CD4-positive, alpha-beta T cell treated with Interleukin-21 for 1 hour (primary cell): ENCODE measurements around the gene CBLC.

Experiments used
- DNase-seq: peaks from one replicate; pipeline ENCODE4 v3.0.0-alpha.2; 2020

CBLC gene

DNA sequence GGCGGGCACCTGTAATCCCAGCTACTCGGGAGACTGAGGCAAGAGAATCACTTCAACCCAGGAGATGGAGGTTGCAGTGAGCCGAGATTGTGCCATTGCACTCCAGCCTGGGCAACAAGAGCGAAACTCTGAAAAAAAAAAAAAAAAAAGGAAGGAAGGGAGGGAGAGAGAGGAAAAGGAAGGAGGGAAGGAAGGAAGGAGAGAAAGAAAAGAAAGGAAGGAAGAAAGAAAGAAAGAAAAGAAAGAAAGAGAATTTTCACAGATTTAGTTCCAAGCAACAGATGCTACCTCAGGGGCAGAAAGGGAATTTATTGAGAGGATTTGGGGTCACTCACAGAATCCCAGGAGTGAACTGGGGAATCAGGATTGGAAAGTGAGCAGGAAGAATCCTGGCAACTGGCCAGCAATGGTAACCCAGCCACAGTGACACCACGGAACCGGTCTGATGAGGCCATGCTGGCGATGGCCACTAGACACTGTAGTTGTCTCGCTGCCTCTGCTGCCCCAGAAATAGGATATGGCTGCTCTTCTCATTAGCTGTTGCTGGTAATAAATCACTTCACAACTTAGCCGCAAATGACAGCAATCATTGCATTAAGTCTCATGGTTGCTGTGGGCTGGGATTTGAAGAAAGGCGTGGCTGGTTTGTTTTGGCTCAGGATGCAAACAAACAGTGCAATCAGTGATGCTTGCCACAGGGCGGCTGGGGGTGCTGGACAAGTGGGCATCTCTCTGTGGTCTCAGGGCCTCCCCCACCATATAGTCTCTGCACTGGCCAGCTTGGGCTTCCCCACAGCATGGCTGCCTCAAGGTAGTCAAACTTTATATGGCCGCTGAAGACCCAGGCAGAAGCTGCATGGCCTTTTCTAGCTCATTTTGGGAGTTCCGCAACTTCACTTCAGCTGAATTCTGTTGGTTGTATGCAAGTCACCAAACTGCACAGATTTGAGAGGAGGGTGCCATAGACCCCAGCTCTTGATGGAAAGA is 26.0 kb downstream of the CBLC start:
- no peak for DNase-seq

DNA sequence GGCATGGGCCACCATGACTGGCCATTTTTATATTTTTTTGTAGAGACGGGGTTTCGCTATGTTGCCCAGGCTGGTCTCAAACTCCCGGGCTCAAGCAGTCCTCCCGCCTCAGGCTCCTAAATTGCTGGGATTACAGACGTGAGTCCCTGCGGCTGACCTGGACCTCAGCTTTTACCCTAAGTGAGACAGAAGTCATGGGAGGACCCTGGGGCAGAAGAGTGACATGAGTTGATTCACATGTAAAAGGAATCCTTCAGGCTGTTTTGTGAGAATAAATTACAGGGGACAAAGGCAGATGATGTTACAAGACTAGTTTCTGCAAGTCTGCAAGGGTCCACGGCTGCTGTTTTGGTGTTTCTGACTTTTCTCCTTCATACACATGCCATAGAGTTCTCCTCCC is 28.6 kb downstream of the CBLC start:
- DNase-seq = no peak

DNA sequence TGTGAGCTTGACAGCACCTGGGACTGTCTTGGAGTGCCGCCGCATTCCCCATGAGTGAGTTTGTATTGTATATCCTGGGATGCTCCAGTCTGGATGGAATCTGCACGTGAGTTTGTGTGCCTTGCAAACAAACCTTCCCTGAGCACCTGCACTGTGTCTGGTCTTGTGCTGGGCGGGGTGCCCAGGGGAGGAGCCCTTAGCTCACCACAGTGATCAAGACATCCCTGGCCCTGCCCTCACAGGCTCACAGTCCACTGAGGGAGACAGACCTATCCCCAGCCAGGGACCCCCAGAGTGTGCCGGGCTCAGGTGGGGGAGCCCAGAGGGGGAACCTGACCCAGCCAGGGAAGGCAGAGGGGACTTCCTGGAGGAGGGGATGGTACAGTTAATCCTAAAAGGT is 29.5 kb downstream of the CBLC start:
- no peak for DNase-seq

DNA sequence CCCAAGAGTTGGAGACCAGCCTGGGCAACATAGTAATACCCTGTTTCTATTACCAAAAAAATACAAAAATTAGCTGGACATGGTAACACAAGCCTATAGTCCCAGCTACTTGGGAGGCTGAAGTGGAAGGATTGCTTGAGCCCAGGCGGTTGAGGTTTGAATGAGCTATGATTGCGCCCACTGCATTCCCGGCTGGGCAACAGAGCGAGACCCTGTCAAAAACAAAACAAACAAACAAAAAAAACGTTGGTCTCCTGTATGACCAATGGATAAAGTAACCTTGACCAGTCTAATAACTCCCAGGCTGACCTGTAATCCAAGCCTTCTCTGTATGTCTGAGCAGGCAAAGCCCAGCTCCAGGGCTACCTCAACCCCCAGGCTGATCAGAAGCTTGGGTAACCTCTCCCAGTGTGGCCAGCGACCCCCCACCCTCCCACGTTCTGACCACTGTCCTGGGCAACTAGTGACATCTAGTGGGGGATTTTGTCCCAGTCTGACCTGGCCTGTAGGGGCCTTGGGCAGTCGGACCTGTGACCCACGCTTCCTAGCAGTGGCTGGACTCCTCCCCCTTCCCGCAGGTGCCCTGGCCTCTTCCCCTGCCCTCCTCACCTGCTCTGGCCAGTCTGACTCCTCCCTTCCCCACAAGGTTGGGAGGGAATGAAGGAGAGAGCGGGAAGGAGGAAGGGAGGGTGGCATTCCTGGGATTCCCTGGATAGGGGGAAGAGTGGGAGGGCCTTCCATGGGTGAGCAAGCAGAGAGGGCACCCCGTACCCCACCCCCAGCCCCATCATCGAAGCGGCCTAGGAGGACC is 30.2 kb downstream of the CBLC start:
- no peak for DNase-seq

DNA sequence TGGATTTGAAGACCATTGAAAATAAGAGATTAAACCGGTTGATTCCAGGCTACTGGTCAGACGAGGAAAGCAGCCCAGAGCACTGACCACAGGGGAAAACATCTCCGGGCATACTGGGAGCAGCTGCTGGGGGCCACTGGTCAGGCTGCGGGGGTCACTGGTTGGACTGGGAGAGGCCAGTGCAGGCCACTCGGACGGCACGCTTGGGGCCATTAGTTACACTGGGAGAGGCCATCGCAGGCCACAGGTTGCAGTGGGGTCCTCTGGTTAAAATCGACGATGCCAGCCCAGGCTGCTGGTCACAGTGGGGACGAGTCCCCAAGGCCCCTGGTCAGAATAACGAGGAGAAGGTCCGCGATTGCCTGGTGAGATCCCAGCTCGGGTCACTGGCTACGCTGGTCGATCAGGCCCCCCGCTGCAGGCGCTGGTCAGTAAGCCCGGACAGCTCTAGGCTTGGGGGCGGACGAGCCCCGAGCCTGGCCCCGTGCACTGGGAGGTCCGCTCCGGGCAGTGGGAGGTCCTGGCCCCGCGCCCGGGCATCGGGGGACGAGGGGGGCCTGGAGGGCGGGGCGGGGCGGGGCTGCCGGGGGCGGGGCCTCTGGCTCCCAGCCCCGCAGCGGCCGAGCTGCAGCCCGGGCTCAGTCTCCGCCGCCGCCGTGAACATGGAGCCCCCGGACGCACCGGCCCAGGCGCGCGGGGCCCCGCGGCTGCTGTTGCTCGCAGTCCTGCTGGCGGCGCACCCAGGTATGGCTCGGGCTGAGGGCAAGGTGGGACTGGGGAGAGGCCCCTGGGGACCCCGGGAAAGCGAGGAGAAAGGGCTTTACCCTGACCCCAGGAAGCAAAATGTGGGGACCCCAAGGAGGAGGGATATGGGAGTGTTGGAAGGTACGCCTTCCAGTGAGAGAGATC is 31.0 kb downstream of the CBLC start, which contains the start of gene BCAM:
Gene BCAM (plus strand): TSS at position 641 of the 909 bp plus-strand sequence. CDS start 22 bp downstream, at position 663.
- DNase-seq = no peak

DNA sequence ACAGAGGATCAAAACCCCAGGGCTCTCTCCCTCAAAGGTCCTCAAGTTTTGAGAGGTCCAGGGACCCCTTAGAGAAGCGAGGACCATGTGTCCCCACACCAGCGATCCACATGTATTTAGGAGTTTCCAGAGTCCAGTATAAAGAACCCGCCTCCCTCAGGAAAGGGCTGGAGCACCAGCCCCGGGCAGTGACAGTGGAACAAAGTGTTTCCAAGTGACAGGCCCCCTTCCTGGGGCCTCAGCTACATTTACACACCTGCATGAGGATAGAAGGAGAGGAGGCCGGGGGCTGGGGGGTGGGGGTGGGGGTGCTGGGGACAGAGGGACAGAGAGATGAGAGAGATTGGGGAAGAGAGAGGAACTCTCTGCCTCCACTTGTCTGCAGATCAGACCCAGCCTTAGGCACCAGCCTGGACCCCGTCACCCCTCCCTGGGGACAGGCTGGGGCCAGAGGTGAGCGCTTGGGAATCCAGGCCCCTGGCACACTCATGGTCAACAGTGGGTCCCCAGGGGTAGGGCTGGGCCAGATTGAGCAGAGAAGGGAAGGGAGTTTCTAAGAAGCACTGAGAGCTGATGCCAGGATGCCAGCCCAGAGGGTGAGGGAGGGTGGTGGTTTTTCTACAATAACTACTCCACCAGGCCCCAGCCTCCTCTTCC is 32.0 kb downstream of the CBLC start:
- no peak for DNase-seq

DNA sequence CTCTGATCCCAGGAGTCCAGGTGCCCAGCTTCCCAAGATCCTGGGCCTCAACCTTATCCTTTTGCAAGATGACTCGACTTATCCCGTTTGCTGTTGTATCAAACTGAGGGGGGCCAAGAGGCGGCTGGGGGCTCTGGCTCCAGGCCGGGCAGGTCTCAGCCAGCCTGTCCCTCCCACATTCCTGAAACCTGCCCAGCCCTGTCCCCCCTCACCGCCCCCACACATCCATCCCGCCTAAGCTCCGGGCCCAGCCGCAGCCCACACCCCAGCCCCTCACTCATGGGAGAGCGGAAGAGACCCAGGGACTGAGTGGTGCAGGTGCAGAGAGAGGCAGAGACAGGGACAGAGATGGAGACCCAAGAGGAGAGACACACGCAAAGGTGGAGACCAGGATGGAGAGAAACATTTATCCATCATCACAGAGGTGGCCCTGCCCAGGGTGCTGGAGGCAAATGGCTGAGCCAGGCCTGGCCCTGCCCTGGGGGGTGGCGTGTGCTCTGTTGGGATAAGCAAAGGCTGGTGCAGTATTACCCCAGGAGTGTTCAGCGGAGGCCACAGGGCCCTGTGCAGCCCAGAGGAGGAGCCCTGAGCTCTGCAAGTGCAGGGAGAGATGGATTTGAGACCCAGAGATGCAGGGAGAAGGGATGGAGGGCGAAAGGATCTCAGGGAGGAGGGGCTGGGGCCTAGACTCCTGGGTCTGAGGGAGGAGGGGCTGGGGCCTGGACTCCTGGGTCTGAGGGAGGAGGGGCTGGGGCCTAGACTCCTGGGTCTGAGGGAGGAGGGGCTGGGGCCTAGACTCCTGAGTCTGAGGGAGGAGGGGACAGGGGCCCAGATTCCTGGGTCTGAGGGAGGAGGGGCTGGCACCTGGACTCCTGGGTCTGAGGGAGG is 32.8 kb downstream of the CBLC start:
- no peak for DNase-seq

DNA sequence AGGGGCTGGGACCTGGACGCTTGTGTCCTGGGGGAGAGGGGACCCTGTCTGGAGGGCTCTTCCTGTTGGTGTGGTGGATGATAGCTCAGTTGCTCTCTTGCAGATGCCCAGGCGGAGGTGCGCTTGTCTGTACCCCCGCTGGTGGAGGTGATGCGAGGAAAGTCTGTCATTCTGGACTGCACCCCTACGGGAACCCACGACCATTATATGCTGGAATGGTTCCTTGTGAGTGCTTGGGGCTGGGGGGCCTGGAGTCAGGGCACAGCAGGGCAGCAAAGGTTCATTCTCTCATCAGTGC is 33.4 kb downstream of the CBLC start:
- no peak for DNase-seq

DNA sequence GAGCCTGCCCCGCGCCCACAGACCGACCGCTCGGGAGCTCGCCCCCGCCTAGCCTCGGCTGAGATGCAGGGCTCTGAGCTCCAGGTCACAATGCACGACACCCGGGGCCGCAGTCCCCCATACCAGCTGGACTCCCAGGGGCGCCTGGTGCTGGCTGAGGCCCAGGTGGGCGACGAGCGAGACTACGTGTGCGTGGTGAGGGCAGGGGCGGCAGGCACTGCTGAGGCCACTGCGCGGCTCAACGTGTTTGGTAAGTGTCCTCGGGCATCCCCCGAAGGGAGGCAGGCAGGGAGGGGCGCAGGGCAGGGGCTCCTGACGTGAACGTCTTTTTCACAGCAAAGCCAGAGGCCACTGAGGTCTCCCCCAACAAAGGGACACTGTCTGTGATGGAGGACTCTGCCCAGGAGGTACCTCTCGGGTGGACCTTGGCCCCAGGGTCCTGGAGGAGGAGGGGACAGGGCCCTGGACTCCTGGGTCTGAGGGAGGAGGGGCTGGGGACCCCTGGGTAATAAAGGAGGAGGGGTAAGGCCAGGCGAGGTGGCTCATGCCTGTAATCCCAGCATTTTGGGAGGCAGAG is 34.5 kb downstream of the CBLC start:
- DNase-seq = no peak

DNA sequence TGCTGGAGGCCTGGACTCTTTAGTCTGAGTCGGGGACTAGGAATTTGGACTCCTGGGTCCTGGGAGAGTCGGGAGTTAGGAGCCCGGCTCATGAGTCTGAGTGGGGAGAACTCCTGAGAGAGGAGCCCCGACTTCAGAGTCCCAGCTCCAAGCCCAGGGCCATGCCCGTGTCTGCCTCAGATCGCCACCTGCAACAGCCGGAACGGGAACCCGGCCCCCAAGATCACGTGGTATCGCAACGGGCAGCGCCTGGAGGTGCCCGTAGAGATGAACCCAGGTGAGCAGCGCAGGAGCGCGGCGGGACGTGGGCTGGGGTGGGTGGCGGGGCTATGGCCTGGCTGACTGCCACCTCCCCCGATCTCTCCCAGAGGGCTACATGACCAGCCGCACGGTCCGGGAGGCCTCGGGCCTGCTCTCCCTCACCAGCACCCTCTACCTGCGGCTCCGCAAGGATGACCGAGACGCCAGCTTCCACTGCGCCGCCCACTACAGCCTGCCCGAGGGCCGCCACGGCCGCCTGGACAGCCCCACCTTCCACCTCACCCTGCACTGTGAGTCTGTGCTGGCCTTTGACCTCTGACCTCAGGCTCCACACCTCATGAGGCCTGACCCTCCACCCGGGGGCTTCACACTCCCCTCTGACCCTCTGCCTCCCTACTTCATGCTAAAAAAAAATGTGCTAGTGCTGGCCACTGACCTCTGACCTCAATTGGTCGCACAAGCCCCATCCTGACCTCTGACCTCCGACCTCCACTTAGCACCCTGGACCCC is 35.6 kb downstream of the CBLC start:
- no peak for DNase-seq

DNA sequence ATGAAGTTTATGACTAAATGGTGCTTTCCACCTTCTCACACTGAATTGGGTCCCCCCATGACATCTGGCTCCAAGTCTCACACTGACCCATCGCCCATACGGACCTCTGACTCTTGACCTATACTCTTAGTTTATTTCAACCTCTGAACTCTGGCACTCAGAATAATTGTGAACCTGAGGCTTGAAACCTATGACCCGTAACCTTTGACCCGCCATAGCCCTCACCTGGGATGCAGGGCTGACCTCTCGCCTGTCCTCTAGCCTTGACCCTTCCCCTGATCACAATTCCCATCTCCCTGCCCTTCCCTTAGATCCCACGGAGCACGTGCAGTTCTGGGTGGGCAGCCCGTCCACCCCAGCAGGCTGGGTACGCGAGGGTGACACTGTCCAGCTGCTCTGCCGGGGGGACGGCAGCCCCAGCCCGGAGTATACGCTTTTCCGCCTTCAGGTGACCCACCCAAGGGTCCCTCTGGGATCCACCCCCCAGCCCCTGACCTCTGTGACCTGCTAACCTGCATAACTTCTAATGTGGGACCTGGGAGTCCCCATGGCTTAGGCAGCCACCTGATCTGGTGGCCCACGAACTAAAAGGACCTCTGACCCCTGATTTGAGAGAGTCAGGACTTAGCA is 36.3 kb downstream of the CBLC start:
- no peak for DNase-seq

DNA sequence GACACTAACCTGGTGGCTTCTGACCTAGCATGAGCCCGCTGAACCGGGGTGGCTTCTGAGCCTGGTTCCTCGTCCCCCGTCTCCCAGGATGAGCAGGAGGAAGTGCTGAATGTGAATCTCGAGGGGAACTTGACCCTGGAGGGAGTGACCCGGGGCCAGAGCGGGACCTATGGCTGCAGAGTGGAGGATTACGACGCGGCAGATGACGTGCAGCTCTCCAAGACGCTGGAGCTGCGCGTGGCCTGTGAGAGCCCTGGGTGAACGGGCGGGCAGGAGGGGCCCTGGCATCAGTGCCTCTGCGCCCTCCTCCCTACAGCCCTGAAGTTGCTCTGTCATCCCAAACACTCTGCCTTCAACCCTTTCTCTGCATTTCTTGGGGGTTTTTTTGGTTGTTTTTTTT is 36.8 kb downstream of the CBLC start:
- DNase-seq = no peak

DNA sequence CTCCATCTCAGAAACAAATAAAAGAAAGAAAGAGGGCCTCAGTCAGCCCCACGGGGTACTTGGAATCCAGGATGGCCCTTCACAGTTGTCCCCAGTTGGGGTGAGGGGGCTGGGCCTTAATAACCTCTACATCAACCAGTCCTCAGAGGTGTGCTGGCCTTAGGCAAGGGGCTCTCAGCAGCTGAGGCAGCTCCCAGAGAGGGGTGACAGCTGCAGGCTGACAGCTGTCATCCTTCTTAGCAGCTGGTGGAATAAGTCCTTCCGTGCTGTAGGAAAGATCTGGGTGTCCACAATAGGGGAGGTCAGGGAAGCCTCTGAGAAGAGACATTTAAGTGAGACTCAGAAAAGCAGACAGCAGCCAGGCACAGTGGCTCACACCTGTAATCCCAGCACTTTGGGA is 38.6 kb downstream of the CBLC start:
- no peak for DNase-seq

DNA sequence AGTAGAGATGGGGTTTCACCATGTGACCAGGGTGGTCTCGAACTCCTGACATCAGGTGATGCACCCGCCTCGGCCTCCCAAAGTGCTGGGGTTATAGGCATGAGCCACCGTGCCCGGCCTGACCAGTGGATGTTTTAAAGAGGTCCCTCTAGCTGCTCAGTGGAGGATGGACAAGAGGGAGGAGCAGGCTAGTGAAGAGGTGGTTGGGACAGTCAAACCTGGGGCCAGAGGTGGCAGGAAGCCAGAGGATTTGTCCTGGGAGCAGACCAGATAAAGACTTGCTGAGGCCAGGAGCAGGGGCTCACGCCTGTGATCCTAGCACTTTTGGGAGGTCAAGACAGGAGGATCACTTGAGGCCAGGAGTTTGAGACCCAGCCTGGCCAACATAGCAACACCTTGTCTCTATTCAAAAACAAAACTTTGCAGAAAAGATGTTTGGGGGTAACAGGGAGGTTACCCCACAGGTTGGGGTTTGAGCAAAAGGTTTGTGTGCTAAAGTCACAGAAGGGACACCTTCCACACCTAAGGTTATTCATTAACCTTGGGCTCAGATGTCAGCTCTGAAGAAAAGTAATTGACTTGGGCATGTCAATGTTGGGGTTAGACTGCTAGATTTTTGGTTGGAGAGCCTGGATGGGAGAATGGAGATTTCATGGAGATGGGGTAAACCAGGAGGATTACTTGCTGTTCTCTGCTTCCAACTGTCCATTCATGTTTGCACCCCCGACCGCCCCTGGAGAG is 40.2 kb downstream of the CBLC start:
- DNase-seq = no peak

DNA sequence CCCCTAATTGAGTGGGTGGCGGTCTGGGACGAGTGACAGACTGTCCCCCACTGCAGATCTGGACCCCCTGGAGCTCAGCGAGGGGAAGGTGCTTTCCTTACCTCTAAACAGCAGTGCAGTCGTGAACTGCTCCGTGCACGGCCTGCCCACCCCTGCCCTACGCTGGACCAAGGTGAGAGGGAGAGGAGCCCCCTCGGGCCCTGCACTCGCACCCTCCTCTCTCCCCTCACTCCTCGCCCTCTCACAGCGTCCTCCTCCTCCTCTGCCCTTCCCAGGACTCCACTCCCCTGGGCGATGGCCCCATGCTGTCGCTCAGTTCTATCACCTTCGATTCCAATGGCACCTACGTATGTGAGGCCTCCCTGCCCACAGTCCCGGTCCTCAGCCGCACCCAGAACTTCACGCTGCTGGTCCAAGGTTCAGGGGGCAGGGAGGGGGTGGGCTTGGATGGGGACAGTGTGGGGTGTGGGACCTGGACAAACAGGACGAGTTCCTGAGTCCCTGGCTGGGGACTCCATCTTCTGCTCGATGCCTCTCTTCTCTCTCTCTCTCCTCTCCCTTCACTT is 40.9 kb downstream of the CBLC start:
- DNase-seq = no peak

DNA sequence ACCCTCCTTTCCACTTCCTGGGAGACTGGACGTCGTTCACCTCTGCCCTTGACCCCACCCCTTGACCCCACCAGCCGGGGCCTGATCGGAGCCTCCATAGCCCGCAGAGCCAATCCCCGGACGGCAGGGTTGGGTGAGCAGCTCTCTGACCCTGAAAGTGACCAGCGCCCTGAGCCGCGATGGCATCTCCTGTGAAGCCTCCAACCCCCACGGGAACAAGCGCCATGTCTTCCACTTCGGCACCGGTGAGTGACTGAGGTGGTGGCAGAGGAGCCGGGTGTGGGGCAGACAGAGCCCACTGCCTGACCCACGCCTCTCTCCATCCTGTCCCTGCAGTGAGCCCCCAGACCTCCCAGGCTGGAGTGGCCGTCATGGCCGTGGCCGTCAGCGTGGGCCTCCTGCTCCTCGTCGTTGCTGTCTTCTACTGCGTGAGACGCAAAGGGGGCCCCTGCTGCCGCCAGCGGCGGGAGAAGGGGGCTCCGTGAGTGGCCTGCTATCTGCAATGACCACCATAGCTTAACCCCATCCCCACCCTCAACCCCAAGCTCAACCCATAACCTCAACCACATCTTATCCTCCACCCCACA is 41.6 kb downstream of the CBLC start:
- DNase-seq = no peak

DNA sequence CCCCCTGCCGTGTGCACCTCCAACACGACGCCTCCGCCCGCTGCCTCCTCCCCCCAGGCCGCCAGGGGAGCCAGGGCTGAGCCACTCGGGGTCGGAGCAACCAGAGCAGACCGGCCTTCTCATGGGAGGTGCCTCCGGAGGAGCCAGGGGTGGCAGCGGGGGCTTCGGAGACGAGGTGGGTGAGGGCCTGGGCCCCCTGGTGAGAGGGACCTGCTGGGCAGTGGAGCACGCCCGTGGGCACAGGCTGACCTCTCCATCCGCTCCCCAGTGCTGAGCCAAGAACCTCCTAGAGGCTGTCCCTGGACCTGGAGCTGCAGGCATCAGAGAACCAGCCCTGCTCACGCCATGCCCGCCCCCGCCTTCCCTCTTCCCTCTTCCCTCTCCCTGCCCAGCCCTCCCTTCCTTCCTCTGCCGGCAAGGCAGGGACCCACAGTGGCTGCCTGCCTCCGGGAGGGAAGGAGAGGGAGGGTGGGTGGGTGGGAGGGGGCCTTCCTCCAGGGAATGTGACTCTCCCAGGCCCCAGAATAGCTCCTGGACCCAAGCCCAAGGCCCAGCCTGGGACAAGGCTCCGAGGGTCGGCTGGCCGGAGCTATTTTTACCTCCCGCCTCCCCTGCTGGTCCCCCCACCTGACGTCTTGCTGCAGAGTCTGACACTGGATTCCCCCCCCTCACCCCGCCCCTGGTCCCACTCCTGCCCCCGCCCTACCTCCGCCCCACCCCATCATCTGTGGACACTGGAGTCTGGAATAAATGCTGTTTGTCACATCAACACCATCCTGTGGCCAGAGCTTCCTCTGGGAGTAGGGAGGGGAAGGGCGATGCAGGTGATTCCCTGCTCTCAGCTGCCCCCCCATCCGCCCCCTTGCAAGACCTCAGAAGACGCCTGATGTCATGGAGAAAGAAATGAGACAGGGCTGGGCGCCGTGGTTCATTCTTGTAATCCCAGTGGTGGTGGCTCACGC is 43.2 kb downstream of the CBLC start:
- no peak for DNase-seq
